SK-N-SH treated with all-trans-retinoic acid at 6 μM for 48 hours (cell line): ENCODE data around the gene SCMH1.
"Not testable (repeated sequence)": the region's sequence is repeated elsewhere in the genome, so short reads cannot be mapped to it uniquely, and the experiment has no call there.

ENCODE experiments used
- ATAC-seq: fragments of 200-7000 bp; cut with Tn5 transposase; 3 replicates; pipeline ENCODE4 v1.9.1; 2020; ENCODE audit warnings: mild to moderate bottlenecking, moderate library complexity
- ARNTL ChIP-seq: fragments of 450-650 bp; formaldehyde crosslinking; IDR thresholded peaks from 2 replicates; pipeline ENCODE4 v1.5.0; 2020; ENCODE audit warnings: low read depth, mild to moderate bottlenecking, moderate library complexity, borderline replicate concordance
- BACH2 ChIP-seq: fragments of 250-450 bp; sonication (Bioruptor Pico); IDR thresholded peaks from 2 replicates; pipeline ENCODE4 v1.9.0; 2021; ENCODE audit warnings: mild to moderate bottlenecking, borderline replicate concordance
- CSDC2 ChIP-seq: fragments of 250-450 bp; sonication (Bioruptor Pico); IDR thresholded peaks from 2 replicates; pipeline ENCODE4 v1.5.0; 2020; ENCODE audit warnings: mild to moderate bottlenecking, moderate library complexity
- ESRRG ChIP-seq: fragments of 250-450 bp; sonication (Bioruptor Pico); IDR thresholded peaks from 2 replicates; pipeline ENCODE4 v1.6.1; 2021; ENCODE audit warnings: mild to moderate bottlenecking
- GLIS3 ChIP-seq: fragments of 250-450 bp; sonication (Bioruptor Pico); IDR thresholded peaks from 2 replicates; pipeline ENCODE4 v1.5.0; 2020; ENCODE audit warnings: mild to moderate bottlenecking, moderate library complexity
- ISL1 ChIP-seq: fragments of 250-450 bp; sonication (Bioruptor Pico); IDR thresholded peaks from 2 replicates; pipeline ENCODE4 v2.1.2; 2022; ENCODE audit warnings: mild to moderate bottlenecking, moderate library complexity
- OSR1 ChIP-seq: fragments of 250-450 bp; sonication (Bioruptor Pico); IDR thresholded peaks from 2 replicates; pipeline ENCODE4 v1.8.0; 2022; ENCODE audit warnings: moderate library complexity, mild to moderate bottlenecking, inconsistent platforms
- PPARA ChIP-seq: fragments of 250-450 bp; sonication (Bioruptor Pico); IDR thresholded peaks from 2 replicates; pipeline ENCODE4 v1.5.0; 2020; ENCODE audit warnings: mild to moderate bottlenecking, borderline replicate concordance
- RARB ChIP-seq: fragments of 250-450 bp; sonication (Bioruptor Pico); IDR thresholded peaks from 2 replicates; pipeline ENCODE4 v1.8.0; 2021; ENCODE audit warnings: mild to moderate bottlenecking, moderate library complexity
- SNAI2 ChIP-seq: fragments of 250-450 bp; sonication (Bioruptor Pico); IDR thresholded peaks from 2 replicates; pipeline ENCODE4 v1.5.0; 2020; ENCODE audit warnings: mild to moderate bottlenecking, moderate library complexity
- TCF4 ChIP-seq: fragments of 250-450 bp; sonication (Bioruptor Pico); IDR thresholded peaks from 2 replicates; pipeline ENCODE4 v1.8.0; 2021; ENCODE audit warnings: mild to moderate bottlenecking, moderate library complexity, borderline replicate concordance
- TOX ChIP-seq: fragments of 250-450 bp; sonication (Bioruptor Pico); IDR thresholded peaks from 2 replicates; pipeline ENCODE4 v1.8.0; 2021; ENCODE audit warnings: mild to moderate bottlenecking, moderate library complexity, borderline replicate concordance
- ZC3H10 ChIP-seq: fragments of 250-450 bp; sonication (Bioruptor Pico); IDR thresholded peaks from 2 replicates; pipeline ENCODE4 v1.5.1; 2021; ENCODE audit warnings: mild to moderate bottlenecking, moderate library complexity
- ZFP30 ChIP-seq: fragments of 450-650 bp; formaldehyde crosslinking; IDR thresholded peaks from 2 replicates; pipeline ENCODE4 v1.5.0; 2022; ENCODE audit warnings: mild to moderate bottlenecking, moderate library complexity
- ZNF565 ChIP-seq: fragments of 450-650 bp; formaldehyde crosslinking; conservative IDR thresholded peaks from 2 replicates; pipeline ENCODE4 v1.5.0; 2020; ENCODE audit warnings: low read depth, mild to moderate bottlenecking, moderate library complexity
- ZNF70 ChIP-seq: fragments of 450-650 bp; formaldehyde crosslinking; IDR thresholded peaks from 2 replicates; pipeline ENCODE4 v1.5.0; 2020; ENCODE audit warnings: mild to moderate bottlenecking, moderate library complexity
- TF ChIP-seq, protein P1 (sequence below): fragments of 250-450 bp; sonication (Bioruptor Pico); IDR thresholded peaks from 2 replicates; pipeline ENCODE4 v1.5.0; 2020; ENCODE audit warnings: mild to moderate bottlenecking, moderate library complexity
- TF ChIP-seq, protein P2 (sequence below): fragments of 250-450 bp; sonication (Bioruptor Pico); IDR thresholded peaks from 2 replicates; pipeline ENCODE4 v1.8.0; 2020; ENCODE audit warnings: mild to moderate bottlenecking, moderate library complexity, borderline replicate concordance

SCMH1 gene

DNA sequence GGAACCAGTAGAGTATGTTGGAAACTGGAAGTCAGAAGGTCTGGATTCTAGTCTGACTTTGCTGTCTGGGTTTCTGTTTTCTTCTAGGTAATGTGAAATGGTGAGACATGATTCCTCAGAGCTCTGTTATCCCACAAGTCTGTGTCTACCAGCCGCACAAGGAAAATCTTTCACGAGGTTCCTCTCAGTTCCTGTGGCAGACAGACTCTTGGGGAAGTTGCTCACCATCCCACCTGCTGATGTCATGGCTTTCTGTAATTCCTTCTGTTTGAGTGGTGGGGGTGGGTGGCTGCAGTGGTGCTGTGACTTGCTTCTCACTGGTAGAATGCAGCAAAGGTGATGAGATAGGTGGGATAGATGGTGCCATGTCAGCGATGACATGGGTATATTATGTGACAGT, 17.1 kb upstream of the SCMH1 start:
- TF ChIP-seq, protein P1, sequence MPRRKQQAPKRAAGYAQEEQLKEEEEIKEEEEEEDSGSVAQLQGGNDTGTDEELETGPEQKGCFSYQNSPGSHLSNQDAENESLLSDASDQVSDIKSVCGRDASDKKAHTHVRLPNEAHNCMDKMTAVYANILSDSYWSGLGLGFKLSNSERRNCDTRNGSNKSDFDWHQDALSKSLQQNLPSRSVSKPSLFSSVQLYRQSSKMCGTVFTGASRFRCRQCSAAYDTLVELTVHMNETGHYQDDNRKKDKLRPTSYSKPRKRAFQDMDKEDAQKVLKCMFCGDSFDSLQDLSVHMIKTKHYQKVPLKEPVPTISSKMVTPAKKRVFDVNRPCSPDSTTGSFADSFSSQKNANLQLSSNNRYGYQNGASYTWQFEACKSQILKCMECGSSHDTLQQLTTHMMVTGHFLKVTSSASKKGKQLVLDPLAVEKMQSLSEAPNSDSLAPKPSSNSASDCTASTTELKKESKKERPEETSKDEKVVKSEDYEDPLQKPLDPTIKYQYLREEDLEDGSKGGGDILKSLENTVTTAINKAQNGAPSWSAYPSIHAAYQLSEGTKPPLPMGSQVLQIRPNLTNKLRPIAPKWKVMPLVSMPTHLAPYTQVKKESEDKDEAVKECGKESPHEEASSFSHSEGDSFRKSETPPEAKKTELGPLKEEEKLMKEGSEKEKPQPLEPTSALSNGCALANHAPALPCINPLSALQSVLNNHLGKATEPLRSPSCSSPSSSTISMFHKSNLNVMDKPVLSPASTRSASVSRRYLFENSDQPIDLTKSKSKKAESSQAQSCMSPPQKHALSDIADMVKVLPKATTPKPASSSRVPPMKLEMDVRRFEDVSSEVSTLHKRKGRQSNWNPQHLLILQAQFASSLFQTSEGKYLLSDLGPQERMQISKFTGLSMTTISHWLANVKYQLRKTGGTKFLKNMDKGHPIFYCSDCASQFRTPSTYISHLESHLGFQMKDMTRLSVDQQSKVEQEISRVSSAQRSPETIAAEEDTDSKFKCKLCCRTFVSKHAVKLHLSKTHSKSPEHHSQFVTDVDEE (CRISPR knock-in tag) = no peak
- no peak for TF ChIP-seq ZC3H10
- TF ChIP-seq TOX (CRISPR knock-in tag) = no peak
- TF ChIP-seq OSR1 (CRISPR knock-in tag) = no peak
- TF ChIP-seq ESRRG (CRISPR knock-in tag) = no peak
- no peak for TF ChIP-seq GLIS3 (CRISPR knock-in tag)
- TF ChIP-seq RARB (CRISPR knock-in tag) = no peak
- no peak for TF ChIP-seq CSDC2
- no peak for TF ChIP-seq ARNTL
- TF ChIP-seq BACH2 (CRISPR knock-in tag) = no peak
- no peak for TF ChIP-seq PPARA
- TF ChIP-seq TCF4 (CRISPR knock-in tag) = no peak
- TF ChIP-seq, protein P2, sequence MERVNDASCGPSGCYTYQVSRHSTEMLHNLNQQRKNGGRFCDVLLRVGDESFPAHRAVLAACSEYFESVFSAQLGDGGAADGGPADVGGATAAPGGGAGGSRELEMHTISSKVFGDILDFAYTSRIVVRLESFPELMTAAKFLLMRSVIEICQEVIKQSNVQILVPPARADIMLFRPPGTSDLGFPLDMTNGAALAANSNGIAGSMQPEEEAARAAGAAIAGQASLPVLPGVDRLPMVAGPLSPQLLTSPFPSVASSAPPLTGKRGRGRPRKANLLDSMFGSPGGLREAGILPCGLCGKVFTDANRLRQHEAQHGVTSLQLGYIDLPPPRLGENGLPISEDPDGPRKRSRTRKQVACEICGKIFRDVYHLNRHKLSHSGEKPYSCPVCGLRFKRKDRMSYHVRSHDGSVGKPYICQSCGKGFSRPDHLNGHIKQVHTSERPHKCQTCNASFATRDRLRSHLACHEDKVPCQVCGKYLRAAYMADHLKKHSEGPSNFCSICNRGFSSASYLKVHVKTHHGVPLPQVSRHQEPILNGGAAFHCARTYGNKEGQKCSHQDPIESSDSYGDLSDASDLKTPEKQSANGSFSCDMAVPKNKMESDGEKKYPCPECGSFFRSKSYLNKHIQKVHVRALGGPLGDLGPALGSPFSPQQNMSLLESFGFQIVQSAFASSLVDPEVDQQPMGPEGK = no peak
- TF ChIP-seq SNAI2 = no peak
- no peak for TF ChIP-seq ZNF565 (CRISPR knock-in tag)
- ATAC-seq = no peak

DNA sequence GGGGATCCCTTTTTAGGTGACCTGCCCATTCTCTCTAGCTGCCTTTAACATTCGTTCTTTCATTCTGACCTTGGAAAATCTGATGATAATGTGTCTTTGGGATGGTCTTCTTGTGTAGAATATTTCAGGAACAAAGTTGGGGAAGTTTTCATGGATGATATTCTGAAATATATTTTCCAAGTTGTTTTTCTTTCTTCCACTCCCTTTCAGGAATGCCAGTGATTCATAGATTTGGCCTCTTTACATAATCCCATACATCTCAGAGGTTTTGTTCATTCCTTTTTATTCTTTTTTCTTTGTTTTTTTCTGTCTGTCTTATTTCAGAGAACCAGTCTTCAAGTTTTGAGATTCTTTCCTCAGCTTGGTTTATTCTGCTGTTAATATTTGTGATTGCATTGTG, 13.9 kb upstream of the SCMH1 start:
- no peak for ATAC-seq
- TF ChIP-seq GLIS3 (CRISPR knock-in tag) = no peak
- TF ChIP-seq, all 23 proteins: peak for 0

DNA sequence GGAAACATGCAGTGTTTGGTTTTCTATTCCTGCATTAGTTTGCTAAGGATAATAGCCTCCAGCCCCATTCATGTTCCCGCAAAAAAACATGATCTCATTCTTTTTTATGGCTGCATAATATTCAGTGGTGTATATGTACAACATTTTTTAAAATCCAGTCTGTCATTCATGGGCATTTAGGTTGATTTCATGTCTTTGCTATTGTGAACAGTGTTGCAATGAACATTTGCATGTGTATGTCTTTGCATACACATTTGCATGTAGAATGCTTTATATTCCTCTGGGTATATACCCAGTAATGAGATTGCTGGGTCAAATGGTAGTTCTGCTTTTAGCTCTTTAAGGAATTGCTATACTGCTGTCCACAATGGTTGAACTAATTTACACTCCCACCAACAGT, 9.0 kb upstream of the SCMH1 start:
- not testable (repeated sequence) for ATAC-seq

DNA sequence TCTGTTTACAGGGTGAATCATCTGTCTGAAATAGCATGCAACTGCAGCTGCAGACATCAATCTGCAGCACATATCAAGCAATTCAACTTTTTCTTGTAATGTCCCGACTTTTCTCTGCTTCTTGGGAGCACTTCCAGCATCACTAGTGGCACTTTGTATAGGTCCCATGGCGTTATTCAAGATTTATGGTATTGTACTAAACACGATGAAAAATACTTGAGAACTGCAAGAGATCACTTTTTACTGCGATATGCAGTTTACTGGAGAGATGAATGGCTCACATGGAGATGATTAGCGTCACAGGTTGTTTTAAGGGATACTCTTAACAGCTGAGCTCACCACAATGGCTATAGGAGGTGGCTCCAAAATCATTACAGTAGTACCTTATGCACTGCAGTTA, 7.2 kb upstream of the SCMH1 start:
- TF ChIP-seq ZFP30 (CRISPR knock-in tag) = no peak
- no peak for ATAC-seq

DNA sequence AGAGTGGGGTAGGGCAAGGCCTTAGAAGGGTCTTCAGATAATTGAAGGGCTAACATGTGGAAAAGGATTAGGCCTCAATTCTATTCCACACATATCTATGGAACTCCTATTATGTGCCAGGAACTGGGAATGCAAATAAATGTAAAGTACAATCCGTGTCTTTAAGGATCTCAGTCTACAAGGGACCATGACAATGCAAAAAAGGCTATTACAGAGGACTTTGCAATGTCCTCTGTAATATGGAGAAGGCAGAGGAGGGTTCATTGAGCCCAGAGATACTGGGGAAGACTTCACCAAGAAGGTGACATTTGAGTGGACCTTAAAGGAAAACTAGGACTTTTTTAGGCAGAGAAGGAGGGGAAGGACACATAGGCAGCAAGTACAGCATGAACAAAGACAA, 4.5 kb upstream of the SCMH1 start:
- no peak for ATAC-seq

DNA sequence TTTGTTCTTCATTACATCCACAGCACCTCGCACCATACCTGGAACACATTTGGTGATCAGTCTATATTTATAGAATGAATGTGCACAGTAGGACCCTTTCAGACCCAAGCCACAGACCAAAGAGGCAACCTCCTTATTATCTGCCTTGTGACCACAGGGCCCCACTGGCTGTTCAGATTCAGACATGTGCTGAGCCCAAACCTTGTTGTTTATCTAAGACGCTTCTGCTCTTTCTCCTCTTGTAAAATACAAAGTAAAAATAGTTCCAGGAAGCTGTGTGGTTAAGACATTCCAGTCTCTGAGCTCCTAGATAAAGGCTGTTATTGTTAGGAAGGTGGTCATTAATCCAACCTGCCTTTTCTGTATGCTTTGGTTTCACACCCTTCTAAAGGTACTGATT, 3.6 kb upstream of the SCMH1 start:
- TF ChIP-seq, protein P2 = no peak
- TF ChIP-seq, protein P1 (CRISPR knock-in tag) = no peak
- TF ChIP-seq ARNTL (no peak), SNAI2 (no peak), ISL1 (CRISPR knock-in tag) (no peak), ZC3H10 (no peak), TCF4 (CRISPR knock-in tag) (no peak), ZNF70 (no peak)
- ATAC-seq = no peak

More for the DNA sequence above, 4.5 kb upstream of the SCMH1 start:
- TF ChIP-seq TOX (CRISPR knock-in tag) = no peak
